NCI-H524 (cell line): Measurements from ENCODE around the gene COBL.
A peak's percentile ranks its signal among the peaks of the same experiment; 100 is the strongest.

Experiments
- DNase-seq, 2 experiments: peaks; one replicate each; lab custom pipeline; 2025; lab: John Stamatoyannopoulos, UW

Gene COBL

DNA sequence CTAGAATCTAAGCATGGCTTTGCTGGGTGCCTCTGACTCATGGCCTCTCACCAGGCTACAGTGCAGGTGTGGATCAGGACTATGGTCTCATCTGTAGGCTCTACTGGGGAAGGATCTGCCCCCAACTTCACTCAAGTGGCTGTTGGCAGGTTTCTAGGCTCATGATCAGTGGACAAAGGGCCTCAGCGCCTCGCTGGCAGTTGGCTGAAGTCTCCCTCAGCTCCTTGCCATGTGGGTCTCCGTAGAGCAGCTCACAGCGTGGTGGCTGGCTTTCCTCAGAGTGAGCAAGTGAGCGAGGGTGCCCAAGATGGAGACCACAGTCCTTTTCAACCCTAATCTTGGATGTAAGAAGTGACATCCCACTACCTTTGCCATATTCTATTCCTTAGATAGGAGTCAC is 238.0 kb downstream of the COBL start:
- DNase-seq = no peak

DNA sequence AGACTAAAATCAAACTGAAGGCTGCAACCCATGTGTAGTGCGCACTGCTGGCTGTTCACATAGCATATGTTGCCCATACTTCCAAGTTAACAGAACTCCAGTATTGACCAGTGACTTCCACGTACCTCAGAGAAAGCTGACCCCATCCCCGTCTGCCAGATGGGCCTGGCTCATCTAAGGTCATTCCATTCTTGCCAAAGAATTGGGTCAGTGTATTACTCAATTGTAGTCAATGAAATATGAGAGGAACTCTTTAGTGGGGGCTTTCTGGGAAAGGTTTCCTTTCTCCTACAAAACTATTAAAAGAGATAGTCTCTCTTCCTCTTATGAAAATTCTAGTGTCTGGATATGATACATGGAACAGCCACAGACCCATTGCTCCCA is 238.6 kb downstream of the COBL start:
- DNase-seq = no peak

DNA sequence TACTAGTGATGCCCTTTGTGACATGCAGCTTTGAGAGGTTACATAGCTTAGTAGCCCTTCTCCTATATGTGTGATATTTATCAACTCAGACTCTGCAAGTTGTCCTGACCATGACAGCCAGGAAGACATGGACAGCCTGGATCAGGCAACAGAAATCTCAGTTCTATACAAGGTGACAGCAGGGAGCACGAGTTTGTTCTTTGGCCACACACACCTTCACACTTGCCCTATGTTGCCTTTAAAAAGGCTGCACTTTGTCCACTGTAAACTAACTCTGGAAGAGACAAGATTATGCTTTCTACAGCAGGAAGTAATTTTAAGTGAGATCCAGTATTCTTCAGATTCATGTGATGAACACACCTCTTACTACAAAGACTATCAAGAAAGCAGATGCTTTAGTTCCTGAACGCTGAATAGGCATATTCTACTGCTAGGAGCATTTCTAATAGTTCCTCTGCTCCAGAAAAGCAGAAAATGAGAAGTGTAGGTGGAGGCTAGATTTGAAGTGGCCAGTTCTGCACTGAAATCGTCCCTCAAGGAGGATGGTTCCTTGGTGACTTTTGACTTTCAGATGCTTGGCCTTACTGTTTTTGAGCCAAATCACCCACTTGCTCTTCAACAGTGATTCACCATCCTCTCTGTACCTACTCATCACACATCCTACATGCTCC is 239.2 kb downstream of the COBL start:
- no peak for DNase-seq

DNA sequence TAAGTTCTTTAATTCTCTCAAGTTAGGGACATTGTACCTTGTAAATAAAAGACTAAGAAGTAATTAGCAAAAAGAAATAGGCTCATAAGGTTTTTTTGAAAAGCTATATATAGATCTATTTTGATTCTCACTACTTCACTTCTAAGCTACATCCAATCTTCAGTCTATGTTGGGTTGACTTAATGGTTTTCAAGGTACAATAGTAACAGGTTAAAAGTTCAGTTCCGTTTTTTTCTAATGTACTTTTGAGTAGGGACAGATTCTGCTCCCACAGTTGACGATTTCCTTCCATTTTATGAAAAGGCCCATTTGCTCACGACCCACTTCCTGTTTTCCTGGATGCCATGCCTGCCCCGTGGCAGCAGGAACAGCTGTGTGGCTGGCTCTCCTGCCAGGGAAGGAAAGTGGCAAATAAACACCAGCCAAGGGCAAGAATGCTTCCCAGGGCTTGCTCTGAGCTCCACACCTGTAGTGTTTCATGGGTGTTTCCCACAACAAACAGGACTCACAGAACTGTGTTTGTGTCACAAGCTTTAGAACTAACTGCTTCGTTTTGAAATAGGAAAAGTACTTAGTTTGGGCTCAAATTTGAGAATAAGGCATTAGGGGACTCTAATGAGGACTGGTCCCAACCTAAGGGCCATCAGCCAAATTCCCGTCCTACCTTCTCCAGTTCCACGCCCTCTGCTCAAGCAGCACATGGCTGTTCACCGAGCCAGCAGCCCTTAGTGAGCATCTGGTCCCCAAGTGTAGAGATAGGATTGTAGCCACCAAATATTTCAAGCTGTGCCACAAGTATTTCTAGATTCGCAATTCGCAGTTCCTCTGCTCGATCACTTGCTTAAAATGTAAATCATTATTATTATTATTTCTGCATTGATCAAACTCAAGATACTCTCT is 240.7 kb downstream of the COBL start:
- no peak for DNase-seq

DNA sequence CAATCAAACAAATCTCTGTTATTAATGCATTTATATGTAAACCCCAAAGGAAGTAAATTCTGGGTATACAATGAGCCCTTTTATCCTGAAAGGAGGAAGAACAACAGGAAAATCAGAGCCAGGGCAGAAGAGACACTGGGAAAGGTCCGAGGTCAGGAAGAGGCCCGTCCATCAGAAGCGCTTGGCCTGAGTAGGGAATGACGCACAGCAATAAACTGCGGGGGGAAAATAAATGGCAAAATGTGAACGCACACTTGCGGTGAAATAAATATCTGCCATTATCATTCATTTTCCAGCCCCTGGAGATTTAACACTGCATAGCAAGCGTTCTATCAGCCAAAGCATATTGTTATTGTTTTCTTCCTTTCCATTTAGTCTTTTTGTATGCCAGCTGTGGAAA is 243.4 kb downstream of the COBL start:
- no peak for DNase-seq

DNA sequence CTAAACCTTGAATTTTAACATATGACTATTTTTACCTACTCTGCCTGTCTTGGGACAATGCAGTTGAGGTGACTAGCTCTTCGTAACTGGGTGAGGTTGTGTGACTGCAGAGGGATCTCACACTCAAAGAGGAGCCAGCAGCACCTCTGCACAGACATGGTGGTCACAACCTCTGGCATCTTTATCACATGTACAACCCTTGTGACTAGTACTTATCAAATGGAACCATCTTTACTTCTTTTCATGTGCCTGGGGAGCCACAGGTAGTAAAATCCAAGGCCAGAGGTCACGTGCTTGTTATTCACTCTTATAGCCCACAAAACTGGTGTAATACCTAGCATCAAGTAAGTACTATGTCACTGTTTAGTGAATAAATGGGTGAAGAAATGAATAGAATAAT is 244.3 kb downstream of the COBL start:
- DNase-seq = no peak

DNA sequence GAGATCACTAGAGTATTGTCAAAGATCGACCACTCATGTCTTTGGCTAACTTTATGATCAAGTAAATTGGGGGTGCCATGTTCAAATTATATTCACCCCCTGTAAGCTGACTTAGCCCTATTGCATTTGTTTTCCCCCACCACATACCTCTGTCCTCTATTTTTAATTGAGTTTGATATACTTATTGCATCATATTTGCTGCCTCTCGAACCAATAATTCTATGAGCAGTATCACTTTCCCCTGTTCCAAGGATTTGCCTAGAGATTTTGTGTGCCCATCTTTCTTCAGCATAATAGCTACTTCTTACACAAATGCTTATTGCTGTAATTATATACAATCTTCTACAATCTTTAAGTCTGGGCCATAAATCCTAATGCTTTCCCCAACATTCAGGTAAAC is 245.2 kb downstream of the COBL start:
- no peak for DNase-seq

DNA sequence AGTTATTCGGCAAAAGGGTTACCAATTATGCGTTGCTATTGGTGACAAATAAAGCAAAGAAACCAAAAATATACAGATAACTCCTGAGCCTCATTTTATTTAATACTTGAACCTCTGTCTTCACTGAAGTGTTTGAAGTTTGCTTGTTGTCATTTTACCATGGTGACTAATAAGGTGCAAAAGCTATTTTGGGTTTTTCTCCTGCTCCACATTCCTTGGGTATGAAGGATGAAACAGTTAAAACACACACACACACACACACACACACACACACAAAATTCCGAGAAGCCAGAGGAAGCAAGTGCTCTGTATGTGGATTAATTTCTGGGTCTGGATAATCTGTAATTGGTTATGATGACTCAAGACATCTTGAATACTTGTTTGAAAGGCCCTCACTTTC is 246.5 kb downstream of the COBL start:
- DNase-seq = no peak

DNA sequence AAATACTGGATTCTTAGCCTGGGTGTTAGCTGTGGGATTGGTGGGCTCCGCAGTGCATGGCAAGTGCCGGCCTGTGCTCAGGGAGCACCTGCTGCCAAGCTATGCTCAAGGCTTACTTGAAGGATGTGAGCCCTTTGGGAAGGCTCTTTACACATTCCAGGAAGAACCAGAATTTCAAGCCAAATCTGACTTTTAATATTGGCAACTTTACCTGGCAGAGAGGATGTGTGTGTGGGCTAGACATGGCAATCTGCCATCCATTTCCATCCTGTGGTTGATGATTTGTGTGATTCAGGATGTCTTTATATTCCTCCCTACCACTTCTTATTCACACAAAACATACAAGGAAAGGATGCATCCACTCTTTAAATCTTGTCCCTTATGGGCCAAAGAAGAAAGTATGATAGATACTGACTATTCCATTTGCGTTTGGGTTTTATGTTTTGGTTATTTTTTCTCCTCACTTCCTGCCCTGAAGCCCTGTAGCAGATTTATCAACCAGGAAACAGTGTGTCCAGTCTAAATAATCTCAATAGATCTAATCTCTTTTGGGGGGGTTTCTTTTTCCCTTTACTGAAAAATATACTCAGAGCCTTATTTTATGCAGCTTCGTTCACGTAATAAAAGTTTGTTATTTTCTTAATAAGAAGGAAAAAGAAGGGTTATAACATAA is 247.1 kb downstream of the COBL start:
- DNase-seq = no peak

DNA sequence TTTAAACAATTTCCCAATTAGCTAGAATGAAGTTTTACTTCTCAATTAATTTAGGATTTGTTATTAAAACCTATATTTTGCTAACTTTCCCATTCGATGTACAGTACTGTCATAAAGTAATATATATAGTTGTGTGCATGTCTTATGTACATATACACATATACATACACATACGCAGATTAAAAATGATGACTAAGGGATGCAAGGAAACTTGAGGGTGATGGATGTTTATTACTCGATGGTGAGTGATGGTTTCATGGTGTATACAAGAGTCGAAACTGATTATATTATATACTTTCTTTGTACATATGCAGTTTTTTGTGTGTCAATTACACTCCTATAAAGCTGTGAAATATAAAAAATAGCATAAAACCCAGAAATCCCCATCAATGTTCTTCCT is 248.2 kb downstream of the COBL start:
- no peak for DNase-seq

DNA sequence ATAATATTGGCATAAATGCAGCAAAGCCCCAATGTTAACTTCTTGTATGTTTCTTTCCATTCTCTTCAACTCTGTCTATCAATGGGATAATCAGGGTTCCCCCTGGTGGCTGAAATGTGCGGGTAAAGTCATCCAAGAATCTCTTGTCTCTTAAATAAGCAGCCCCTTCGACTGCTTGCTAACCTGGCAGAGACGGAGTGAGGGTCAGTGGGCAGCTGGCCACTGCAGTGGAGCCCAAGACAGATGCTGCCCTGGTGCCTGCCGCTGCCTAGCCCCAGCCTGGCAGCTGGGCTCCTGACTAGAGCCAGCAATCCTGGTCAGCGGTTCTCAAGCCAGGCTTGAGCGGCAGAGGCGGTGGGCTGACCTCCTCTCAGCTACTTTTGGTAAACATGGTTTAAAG is 248.9 kb downstream of the COBL start:
- peak; percentile 41 to 62 for DNase-seq

DNA sequence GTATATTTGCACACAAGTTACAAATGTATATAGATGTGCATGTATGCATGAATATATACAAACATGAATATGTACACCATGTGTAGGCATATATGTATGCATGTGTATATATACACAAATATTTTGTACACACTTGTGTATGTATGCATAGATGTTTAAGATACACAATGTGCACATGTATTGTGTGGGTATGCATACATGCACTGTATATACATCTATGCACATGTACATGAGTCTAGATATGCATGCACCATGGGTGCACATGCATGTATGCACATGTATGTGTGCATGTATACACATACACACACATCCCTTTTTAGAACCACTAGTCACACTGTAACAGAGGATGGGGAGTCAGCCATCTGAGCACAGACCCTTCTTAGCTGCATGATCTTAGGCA is 249.4 kb downstream of the COBL start:
- no peak for DNase-seq

DNA sequence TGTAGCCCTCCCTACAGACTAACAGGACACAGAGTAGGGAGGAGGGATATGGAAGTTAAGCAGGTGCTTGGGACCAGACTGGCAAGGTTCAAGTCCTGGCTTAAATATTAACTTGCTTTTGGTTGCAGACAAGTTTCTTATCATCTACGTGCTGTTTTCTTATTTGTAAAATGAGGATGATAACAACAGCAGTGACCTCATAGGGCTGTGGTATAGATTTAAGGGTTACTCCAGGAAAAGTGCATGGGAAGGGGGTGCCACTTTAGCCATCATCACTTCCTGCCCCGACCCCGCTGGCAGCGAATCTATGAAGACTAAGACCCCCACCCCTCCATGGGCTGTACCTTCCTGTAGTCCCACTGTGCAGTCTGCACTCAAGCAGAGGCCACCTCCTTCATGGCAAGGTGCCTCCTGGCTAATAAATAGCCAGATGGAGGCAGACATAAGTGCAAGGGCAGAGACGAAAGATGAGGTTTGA is 250.2 kb downstream of the COBL start:
- no peak for DNase-seq

DNA sequence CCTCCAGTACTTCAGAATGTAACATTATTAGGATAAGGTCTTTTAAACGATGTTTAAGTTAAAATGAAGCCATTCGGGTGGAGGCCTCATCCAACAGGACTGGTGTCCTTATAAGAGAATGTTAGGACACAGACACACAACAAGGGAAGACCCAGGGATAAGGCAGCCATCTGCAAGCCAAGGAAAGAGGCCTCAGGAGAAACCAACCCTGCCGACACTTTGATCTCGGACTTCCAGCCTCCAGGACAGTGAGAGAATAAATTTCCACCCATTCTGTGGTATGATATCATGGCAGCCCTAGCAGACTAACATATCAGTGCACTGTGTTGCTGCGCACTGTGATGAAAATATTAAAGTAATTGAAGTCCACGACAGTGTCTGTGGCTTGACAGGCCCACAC is 250.8 kb downstream of the COBL start:
- no peak for DNase-seq

DNA sequence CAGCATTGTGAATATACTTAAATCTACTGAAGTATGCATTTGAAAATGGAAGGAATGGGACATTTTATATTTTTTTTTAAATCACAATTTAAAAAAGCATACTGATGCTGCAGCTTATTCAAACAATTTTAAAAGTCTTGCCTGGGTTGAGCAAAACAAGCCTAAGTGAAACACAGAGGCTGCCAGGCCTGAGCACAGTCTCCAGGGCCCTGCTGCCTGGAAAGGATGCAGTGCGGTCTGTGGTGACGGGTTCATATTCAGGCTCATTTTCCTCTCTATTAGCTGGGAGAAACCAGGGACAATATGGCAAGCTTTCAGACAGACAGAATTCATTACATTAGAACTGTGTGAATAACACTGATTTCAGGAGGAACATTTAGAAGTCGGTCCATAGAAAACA is 251.9 kb downstream of the COBL start:
- DNase-seq = no peak

DNA sequence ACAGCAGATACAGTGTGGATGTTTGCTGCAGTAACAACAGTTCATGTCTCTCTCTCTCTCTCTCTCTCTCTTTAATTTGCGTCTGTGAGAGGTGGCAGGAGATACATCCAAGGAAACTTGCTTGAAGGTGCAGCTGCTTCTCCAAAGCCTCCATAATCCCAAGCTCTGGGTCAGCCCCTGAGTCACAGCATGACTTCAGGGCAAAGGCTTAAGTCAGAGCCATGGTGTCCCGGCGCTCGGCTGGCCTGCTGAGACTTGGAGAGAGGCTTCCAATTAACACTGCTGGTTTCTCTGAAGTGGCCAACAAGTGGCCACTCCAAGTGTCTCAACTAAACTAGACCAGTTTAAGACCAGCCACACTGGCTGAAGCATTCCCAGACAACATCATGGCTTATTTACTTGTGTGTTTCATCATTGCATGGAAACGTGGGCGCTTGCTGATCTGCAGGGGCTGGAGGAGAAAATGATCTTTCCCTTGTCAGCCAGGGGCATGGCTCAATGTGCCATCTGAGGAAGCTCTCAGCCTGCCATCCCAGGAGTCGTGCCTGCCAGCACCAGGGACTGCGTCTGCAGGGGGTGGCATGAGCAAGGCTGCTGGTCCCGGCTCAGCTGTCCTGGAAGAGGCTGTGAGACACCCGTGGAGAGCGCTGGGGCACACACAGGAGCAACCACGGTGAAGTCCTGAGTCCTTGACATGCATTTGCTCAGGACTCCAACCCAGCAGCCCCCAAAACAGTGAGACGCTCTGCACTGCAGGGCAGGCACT is 254.2 kb downstream of the COBL start:
- DNase-seq = peak; percentile 0 to 43

DNA sequence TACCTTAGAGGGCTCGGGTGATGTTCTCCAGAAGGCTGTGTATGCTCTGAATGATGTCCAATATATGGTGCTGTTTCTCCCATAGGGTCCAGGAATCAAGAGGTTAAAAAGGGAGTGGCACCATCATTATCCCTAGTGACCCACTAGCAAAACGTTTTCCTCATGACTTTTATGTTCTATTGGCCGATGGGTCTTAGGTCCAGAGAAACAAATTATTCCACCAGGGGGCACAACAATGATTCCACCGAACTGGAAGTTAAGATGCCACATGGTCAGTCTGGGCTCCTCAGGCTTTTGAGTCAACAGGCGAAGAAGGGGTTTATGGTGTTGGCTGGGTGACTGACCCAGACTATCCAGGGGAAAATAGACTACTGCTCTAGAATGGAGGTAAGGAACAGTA is 256.1 kb downstream of the COBL start:
- no peak for DNase-seq

DNA sequence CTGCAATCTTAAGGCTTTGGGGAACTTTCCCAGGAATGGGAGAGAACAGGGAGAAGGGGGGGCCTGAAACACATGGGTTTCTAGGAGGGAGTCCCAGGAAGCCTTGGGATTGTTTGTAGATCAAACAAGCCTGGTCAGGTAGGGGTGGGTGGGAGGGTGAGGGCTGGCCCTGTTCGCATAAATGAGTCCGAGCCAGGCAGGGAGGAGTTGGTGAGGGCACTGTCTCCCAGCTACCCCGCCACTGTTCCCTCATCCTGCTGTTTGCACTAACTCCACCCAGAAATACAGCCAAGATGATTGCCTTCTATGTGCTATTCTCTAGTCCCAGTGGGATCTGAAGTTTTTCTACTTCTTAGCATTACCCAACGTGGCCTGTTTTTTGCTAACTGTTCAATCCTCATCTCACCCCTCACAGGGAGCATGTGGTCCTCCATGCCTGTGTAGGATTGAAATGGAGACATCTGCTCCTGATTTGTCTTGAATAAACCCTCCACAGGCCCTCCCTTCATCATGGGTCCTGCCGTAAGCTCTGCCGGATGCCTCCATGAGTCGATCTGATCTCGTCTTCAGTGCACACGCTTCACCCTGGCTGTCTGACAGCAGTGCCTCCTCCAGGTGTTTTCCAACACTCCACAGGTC is 257.0 kb downstream of the COBL start:
- DNase-seq = no peak

DNA sequence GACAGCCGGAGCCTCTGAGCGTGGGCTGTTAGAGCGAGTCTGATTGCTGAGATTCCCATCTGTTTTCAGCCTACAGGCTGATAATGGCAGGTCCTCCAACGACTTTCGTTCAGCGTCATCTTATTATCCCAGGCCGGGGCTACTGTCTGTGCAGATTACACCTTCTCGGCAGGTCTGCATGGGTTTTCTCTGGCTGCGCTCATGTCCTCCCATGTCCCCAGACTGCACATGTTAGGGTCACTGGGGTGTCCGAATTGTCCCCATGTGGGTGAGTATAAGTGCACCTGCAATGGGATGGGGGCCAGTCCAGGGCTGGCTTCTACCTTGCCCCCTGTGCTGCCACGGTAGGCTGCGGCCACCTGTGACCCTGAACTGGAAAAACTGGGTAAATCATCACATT is 257.8 kb downstream of the COBL start:
- no peak for DNase-seq

DNA sequence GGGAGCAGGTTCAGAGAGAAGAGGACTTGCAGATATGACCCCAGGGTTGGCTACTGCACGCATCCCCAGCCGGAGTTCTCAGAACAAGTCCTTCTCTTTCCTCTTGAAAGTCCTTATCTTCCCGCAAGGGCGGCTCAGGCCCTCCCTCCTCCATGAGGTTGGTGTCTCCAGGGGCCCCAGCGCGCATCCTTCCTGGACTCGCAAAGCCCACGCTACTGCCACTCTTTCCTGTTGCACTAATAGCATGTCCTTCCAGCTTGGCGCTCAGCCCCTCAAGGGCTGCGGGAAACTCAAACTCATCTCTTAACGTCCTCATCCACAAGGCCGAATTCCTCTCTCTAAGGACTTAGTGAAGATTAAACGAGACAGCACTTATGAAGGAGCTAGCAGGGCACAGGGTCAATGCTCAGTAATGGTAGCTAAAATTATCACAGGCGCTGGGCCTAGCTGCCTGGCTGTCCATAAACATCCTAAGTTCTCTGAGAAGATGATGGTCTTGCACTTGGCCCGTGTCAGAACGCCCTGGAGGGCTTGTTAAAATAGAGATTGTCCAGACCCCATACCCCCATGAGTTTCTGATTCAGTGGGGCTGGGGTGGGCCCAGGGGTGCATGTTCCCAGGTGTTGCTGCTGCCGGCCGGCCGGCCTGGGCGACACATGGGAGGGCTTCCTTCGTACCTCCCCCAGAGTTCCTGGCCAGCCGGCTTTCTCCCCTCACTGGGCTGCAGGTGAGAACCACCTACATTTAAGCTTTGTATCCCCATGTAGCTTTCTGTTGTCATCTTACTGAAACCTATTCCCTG is 261.4 kb downstream of the COBL start:
- no peak for DNase-seq

DNA sequence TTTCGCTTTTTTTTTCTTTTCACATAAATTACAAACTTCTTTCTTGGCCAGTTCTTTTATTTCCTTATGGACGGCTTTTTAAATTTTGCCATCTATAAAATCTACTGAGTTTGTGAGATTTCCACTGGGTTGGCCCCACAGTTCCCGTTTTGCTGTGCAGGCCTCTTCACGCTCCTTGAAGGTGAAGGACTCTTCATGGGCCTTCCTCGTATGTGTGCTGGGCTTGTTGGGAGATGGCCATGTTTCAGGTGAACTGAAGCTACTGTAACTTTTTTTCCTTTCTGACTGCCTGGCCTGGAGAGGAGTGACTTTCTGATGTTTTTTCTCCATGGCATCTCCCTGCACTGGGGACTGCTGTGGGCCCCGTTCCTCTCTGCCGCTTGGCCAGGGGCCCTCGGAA is 262.4 kb downstream of the COBL start:
- DNase-seq = no peak
